SK-N-SH treated with all-trans-retinoic acid at 6 μM for 48 hours (cell line): ENCODE data around the gene NAPG.
"Not testable (repeated sequence)": the region's sequence is repeated elsewhere in the genome, so short reads cannot be mapped to it uniquely, and the experiment has no call there.

Source experiments
- ARNTL ChIP-seq: fragments of 450-650 bp; formaldehyde crosslinking; IDR thresholded peaks from 2 replicates; pipeline ENCODE4 v1.5.0; 2020; ENCODE audit warnings: low read depth, mild to moderate bottlenecking, moderate library complexity, borderline replicate concordance
- BACH2 ChIP-seq: fragments of 250-450 bp; sonication (Bioruptor Pico); IDR thresholded peaks from 2 replicates; pipeline ENCODE4 v1.9.0; 2021; ENCODE audit warnings: mild to moderate bottlenecking, borderline replicate concordance
- ESRRG ChIP-seq: fragments of 250-450 bp; sonication (Bioruptor Pico); IDR thresholded peaks from 2 replicates; pipeline ENCODE4 v1.6.1; 2021; ENCODE audit warnings: mild to moderate bottlenecking
- OSR1 ChIP-seq: fragments of 250-450 bp; sonication (Bioruptor Pico); IDR thresholded peaks from 2 replicates; pipeline ENCODE4 v1.8.0; 2022; ENCODE audit warnings: moderate library complexity, mild to moderate bottlenecking, inconsistent platforms
- ZFP3 ChIP-seq: fragments of 250-450 bp; sonication (Bioruptor Pico); IDR thresholded peaks from 2 replicates; pipeline ENCODE4 v1.5.0; 2020; ENCODE audit warnings: mild to moderate bottlenecking, moderate library complexity
- ZFP30 ChIP-seq: fragments of 450-650 bp; formaldehyde crosslinking; IDR thresholded peaks from 2 replicates; pipeline ENCODE4 v1.5.0; 2022; ENCODE audit warnings: mild to moderate bottlenecking, moderate library complexity
- TF ChIP-seq, protein P1 (sequence below): fragments of 250-450 bp; sonication (Bioruptor Pico); IDR thresholded peaks from 2 replicates; pipeline ENCODE4 v1.8.0; 2021; ENCODE audit warnings: low read depth, mild to moderate bottlenecking, moderate library complexity, borderline replicate concordance
- TF ChIP-seq, protein P2 (sequence below): fragments of 250-450 bp; sonication (Bioruptor Pico); IDR thresholded peaks from 2 replicates; pipeline ENCODE4 v1.8.0; 2020; ENCODE audit warnings: mild to moderate bottlenecking, moderate library complexity, borderline replicate concordance

DNA sequence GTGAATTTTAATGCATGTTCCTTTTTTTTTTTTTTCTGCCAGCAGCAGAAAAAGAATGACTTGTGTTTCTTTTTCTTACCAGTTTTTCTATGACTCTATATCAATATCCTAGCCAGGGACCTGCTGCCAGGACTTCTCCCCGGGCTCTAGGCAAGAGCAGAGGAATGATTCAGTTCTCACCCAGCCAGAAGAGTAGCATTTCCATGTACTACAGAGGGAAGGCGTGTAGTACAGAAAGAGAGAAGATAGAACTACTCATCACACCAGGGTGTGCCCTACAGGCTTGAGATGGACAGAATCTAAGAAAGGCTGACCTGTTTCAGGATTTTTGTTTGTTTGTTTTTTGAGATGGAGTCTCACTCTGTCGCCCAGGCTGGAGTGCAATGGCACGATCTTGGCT lies 70.1 kb downstream of the NAPG start:
- TF ChIP-seq BACH2 (CRISPR knock-in tag); ZFP30 (CRISPR knock-in tag); ZFP3; ARNTL (CRISPR knock-in tag); OSR1; ESRRG: not testable (repeated sequence)
- TF ChIP-seq, protein P1, sequence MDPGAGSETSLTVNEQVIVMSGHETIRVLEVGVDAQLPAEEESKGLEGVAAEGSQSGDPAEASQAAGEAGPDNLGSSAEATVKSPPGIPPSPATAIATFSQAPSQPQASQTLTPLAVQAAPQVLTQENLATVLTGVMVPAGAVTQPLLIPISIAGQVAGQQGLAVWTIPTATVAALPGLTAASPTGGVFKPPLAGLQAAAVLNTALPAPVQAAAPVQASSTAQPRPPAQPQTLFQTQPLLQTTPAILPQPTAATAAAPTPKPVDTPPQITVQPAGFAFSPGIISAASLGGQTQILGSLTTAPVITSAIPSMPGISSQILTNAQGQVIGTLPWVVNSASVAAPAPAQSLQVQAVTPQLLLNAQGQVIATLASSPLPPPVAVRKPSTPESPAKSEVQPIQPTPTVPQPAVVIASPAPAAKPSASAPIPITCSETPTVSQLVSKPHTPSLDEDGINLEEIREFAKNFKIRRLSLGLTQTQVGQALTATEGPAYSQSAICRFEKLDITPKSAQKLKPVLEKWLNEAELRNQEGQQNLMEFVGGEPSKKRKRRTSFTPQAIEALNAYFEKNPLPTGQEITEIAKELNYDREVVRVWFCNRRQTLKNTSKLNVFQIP (CRISPR knock-in tag) = not testable (repeated sequence)
- TF ChIP-seq, protein P2, sequence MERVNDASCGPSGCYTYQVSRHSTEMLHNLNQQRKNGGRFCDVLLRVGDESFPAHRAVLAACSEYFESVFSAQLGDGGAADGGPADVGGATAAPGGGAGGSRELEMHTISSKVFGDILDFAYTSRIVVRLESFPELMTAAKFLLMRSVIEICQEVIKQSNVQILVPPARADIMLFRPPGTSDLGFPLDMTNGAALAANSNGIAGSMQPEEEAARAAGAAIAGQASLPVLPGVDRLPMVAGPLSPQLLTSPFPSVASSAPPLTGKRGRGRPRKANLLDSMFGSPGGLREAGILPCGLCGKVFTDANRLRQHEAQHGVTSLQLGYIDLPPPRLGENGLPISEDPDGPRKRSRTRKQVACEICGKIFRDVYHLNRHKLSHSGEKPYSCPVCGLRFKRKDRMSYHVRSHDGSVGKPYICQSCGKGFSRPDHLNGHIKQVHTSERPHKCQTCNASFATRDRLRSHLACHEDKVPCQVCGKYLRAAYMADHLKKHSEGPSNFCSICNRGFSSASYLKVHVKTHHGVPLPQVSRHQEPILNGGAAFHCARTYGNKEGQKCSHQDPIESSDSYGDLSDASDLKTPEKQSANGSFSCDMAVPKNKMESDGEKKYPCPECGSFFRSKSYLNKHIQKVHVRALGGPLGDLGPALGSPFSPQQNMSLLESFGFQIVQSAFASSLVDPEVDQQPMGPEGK = not testable (repeated sequence)
